OCI-M2 (cell line): ENCODE measurements around the gene HOXA11.

Experiments
- DNase-seq: peaks from one replicate; lab custom pipeline; 2025; ENCODE audit not compliant: unreplicated experiment; lab: John Stamatoyannopoulos, UW

The HOXA11 gene

DNA sequence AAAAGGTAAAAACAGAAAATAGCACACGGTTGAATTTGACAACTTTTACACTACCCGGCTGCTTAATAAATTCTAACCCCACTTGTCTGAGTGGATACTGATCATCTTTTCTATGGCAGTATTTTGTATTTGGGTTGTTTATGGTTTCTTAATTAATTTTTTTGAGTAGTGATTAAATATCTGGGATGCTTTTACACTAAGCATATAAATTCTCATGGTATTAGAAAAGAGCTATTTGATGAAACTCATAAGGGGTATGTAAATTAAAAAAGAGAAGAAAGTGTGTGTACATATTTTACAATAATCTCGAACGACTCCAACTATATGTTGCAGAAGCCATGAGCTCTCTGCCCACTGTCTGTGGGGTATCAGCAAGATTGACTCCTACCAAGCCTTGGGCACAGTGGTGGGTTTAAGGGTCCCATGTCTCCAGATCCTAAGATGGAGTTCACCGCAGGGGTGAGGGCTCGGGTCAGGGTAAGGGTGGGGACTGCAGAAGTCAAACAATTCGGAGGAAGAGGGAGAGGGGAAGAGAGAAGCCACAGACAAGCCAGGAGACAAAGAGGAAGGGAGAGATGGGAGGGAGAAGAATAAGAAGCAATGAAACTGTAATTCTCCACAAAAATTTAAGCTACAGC is 22.4 kb upstream of the HOXA11 start:
- DNase-seq = no peak

DNA sequence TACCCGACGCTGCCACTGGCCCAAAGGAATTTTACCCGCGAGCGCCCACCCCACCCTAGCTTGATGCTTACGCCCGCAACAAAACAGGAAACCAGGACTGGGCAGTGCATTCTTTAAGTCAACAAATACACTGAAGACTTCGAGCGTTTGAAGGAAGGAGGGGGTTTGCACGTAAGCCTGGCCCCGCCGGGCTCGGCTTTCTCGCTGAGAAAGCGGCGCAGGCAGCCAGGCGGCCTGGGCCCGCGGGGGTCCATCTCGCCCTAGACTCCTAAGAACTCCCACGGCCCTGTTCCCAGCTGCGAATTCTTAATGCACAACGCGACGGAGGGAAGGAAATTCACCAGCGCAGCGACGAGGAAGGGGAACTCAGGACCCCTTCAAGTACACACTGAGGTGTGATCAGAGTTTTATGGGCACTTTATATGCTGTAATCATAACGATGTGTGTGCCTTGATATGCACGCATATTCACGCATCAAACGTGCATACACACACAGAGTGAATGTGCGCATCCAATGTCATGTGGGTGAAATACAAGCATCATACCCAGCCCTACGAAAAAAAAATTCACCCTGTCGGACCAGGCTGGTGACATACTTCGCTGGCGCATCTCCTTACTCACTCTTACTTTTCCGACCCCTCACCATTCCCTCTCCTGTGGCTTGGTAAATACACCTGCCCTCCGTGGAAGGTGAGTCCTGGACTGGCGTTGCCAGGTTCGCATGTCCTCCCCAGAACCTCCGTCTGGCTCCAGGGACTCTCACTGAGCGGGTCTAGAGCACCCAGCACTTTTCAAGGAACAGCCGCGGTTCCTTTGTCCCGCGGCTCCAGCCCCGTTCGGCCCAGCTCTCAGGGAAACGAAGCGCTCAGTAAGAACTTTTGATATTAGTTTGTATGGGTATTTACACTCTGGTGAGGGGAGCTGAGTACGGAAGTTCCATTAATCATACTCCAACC is 20.6 kb upstream of the HOXA11 start:
- no peak for DNase-seq

DNA sequence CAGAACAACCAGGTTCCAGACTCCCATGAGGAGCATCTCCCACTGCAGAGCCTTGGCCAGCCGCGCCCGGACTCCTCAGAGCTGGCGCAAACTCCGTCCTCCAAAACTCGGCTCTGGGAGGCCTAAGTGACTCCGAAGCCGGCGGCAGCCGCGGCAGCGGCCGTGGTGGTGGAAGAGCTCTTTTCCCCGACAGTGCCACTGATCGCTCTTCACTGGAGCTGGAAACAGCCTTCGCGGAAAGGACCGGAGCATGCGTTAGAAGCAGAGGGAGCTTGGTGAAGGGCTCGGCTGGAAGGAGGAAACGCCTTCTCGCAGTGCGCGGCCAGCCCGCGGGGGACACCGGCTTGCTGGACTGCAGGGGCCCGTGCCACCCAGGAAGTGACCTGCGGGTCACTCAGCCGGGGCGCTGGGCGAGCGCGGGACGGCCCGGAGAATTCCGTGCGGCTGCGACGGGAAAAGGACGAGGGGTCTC is 19.9 kb upstream of the HOXA11 start:
- no peak for DNase-seq

DNA sequence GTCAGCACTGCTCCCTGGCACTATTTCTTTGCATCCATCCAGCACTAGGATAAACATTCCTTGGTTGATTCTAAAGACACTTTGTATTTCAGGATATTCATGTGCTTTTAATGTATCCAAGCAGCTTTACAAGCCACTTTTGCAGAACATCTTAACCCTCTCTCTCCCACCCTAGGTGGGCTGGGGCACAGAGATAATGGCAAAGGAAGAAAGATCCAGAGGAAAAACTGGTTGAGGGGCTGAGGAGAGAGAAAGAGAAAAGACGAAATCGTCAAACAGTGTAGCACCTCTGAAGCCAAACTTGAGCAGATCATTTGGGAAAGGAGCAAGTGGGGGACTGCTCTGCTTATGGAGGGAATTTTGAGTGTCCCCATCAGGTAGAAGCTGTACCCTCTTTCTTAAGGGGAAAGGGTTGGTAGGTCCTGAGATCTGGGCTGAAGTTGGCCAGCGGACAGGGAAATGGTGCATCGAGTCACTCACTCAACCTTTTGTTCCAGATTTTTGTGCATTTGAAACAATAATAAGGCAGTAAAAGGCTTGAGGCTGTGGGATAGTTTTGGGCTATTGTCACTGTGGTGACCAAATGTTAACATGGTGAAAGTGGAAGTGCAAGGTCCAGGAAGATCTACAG is 19.0 kb upstream of the HOXA11 start:
- no peak for DNase-seq

DNA sequence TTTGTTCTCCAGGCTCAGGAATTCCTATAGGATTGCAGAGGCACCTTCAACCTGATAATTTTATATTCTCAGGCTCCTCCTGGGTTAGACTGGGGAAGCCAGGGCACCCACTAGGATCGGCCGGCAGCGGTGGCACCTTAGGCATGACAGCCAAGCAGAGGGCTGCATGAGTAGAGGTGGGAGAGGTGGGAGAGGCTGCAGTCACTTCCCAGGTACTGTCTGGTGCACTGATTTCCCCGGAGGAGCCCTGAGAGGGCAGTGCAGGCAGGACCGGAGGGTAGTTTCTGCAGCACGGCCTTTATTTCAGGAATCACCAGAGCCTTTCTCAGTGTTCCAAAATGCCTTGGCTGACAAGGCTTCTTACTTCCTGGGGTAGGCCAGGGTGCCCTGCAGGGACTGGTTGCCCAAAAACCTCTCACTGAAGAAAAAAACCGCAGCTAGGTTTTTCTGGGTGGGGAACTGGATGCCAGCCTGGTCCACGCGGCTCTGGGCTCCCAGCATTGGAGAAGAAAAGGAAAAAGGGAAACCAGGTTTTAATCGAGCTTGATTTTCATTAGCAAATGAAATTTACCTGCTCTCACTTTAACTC is 18.4 kb upstream of the HOXA11 start:
- no peak for DNase-seq

DNA sequence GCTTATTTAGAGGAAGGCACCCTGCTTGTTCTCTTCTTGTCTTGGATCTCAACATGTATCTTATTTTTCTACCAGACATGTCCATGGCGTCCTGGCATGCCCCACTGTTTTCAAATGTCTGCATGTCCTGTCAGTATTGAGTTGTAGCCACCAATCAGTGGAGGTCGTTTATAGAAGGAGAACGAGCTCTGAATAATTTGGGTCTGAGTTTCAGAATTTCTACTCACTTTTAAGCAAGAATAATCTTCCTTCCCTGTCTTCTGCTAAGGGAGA is 17.8 kb upstream of the HOXA11 start:
- no peak for DNase-seq

DNA sequence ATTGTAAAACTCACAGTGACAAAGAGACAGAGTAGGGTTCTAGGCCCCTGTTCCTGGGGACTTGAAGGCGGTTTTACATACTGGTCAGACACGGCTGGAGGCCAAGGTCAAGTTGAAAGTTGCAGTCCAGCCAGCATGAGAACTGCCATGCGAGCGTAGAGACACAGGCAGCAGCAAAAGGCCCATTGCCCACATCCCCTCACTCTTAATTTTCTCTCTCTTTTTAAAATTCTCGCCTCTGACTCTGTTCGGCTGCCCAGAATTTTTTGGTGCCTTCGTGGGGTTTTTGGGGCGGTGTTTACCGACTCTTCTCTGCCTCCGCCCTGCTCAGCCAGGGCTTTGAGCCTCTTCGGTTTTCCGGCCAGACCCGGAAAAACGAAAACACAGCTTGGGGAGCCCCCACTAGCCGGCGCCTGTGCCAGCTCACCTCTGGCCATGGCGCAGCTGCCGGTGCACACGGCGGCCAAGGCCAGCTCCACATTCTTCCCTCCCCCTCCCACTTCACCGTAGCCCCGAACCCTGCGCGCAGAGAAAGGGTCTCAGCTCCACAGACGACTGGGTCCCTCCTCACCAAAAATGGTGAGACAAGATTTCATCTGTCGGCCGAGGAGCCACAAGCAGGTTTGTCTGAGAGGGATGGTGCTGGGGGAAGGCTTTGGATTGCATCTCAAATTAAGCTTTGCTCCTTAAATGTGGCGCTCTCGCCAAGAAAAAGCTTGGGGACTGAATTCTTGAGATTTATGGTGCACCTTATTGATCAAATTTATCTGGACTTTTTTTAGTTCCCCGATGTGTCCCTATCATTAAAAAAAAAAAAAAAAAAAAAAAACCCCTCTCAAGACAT is 17.2 kb upstream of the HOXA11 start:
- no peak for DNase-seq

DNA sequence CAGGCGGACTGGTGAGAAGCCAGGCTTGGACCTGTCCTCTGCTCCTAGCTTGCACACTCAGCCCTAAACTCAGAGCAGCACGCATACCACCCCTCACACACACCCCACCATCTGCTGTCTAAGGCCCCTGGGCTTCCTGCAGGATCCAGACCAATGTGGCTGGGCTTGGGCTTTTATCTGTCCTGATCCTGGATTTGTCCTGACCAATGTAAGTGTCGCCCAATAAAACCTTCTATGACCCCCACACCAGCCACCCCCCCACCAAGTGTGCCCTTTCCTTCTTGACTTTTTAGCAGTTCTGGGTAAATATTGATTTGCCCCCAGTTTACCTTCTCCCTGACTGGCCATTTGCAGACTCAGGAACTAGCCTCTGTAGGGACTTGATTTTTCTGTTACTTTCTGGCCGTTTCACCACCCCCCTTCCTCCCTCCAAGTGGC is 16.6 kb upstream of the HOXA11 start:
- DNase-seq = no peak

DNA sequence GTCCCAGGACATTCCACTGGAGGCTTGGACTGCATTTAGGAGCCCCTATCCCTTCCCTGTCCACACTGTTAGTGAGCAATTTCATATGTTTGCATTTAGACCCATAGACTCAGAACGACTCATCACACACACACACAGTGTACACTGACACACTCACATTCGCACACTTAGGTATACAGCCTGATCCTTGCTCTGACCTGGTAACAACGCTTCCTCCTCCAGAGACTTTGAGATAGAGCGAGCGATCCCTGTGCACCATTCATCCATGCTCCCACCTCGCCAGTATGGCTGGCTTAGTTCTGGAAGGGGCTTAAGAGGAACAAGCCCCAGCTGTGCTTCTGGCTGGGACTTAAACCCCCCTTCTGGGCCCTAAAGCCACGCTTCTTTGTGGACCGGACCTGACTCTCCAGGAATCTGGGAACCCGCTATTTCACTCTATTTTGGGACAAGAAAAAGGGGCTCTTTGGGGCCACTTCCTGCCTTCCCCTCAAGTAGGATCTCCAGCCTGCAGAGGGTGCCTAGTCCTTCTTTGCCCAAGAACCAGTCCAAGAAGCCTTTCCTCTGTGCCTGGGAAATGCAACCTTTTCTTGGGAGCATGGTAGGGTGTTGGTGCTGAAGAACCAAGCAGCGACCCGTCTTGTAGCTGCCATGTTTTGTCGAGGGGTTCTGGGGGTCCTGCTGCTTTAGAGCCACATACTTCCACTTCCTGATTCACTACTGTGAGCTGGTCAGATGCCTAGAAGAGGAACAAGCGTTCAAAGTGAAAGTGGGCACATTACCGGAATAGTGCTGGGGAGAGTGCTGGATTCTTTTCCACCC is 15.9 kb upstream of the HOXA11 start:
- DNase-seq = no peak

DNA sequence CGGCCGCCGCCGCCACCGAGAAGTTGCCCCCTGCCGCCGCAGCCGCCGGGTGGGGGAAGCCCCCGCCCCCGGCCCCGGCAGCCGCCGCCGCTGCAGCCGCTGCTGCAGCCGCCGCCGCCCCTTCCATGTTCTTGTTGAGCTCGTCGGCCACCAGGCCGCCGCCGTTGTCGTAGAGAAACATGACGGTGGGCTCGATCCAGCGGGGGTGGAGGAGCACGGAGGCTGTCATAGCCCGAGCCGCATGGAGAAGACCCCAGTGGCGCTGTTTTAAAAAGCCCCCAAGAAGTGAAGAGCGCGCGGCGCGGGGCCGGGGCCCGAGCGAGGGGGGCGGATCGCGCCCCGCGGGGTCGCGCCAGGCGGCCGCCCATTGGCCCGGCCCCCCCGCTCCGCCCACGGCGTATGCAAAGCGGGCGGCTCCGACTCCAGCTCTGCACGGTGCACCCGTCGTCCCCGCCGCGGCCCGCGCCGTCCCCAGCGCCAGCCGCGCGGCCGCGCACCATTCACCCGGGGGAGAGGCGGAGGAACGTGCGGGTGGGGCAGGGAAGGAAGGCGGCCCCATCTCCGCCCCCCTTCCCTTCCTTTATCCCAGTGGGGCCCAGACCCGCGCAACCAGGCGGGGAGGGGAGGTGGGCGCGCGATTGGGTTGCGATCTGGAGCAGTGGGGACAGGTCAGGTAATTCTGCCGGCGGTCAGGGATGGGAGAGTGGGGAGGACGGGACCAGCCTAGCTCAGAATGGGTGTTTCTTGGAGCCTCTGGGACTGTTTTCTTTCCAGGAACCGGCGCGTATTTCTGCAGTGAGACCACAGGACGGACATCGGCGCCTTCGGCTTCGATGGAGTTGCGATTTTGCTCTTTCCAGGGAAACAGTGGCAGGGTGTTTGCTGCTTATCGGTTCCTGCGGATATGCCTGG is 15.1 kb upstream of the HOXA11 start, which contains the start of gene HOXA13:
HOXA13 (minus strand) TSS at position 243 of the 912 bp plus-strand sequence; CDS start at position 229, 14 bp downstream.
- DNase-seq = no peak

DNA sequence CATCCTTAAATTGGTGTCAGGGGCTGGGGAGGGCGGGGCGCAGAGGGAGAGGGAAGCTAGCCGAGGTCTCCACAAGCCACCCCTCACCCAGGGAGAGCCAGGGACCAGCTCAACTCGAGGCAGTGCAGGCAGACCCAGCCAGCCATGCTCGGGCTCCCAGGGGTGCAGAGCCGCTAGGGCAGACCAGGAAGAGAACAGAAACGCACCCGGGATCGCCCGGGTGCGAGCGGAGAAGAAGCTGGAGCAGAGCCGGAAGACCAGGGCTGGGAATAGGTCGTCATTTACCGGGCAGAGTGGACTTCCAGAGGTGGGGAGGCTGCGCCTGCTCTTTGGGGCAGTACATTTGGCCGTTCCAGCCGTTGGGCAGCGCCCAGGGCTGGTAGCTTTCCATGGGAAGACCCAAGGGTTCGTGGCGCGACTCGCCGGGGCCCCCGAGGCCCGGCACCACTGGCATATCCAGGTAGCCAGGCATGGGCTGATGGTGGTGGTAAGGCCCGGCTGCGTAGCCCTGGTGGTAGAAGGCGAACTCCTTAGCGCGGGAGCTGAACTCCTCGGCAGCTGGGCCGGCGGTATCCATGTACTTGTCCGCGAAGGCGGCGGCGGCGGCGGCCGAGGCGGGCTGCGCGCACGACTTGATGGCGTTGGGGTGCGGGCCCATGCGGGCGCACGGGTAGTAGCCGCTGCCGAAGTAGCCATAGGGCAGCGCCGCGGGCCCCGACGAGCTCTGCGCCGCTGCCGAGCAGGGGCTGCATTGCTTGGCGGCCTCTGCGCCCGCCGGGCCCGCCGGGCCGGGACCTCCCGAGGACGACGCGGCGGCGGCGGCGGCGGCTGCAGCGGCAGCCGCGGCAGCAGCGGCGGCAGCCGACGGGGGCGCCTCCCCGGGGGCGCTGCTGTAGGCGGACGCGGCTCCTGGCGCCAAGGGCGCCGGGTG is 14.1 kb upstream of the HOXA11 start:
- DNase-seq = no peak

DNA sequence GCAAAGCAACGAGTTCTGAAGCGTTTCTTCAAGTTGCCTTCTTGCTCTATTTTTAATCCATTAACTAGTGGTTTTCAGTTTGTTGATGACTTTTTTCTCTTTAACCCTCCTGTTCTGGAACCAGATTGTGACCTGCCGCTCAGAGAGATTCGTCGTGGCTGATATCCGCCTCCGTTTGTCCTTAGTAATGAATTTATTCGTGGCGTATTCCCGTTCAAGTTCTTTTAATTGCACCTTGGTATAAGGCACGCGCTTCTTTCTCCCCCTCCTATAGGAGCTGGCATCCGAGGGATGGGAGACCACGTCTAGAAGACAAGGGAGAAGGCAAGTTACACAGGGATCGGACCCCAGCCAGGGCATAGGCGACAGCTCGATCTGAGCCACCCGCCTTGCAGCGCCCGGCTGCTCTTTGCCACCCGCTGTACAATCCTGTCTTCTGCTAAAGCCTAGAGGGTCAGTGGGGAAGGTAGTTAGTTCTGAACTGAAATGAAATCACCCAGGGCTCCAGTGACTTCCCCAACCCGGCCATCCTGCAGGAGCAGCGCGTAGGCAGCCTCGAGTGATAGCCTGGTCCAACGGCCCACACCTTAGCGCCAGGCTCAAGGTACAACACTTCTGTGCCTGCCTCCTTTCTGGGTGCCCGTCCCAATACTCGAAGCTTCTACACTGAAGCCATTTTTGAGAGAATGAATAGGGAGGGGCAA is 13.3 kb upstream of the HOXA11 start:
- DNase-seq = no peak

DNA sequence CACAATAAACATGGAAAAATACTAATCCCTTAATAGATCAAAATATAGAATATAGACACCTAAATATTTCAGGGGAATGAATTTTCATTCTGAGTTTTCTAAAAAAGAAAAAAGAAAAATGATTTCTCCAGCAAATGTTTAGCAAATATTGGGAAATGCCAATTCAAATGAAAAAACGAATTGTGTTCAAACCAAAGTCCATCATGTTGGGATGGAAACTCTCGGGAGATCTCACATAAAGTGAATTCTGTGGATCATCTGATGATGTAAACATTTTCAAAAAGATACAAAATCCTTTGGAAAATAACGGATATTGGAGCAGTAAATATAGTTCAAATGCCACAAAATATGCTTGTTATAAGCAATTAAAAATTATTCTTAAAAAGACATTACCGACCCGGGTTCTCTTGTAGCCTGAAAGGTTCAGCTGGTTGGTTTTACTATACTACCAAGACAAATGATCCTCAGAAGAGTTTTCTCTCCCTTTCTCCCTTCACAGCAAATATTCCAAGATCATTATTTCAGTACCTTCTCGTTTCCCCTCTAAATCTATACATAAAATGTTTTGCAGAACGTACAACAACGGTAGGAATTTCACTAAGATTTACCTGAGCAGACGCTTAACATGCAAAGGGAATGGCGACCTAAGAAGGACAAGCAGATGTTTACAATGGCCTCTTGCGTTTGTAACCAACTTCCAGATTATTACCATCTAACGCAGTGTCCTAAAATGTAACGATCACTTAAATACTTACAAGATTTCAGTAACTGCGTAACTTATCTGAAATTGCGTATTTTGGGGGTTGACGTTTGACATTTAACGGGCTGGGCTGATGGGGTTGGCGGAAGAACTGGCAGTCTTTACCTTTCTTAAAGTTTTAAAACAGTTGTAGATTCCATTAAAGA is 12.4 kb upstream of the HOXA11 start:
- DNase-seq = no peak

DNA sequence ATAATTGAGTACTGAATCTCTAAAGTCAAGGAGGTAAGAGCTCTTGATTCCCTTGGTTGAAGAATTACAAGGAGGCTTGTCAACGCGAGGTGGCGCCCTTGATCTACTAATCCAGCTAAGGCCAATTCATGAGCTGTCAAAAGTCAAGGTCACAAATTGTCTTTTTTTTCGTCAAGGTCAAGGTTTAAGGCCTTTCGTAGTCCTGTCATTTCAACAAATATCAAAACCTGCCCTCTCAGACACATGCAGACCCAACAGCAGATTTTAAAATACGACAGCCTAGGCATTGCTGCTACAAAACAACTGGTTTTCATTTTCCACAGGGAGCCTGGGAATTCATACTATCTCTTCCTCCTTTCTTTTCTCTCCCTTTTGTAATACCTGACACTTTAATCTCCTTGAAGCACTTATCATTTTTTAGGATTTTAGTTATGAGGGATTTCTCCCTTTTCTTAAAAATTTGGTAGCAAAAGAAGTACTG is 11.3 kb upstream of the HOXA11 start:
- DNase-seq = no peak

DNA sequence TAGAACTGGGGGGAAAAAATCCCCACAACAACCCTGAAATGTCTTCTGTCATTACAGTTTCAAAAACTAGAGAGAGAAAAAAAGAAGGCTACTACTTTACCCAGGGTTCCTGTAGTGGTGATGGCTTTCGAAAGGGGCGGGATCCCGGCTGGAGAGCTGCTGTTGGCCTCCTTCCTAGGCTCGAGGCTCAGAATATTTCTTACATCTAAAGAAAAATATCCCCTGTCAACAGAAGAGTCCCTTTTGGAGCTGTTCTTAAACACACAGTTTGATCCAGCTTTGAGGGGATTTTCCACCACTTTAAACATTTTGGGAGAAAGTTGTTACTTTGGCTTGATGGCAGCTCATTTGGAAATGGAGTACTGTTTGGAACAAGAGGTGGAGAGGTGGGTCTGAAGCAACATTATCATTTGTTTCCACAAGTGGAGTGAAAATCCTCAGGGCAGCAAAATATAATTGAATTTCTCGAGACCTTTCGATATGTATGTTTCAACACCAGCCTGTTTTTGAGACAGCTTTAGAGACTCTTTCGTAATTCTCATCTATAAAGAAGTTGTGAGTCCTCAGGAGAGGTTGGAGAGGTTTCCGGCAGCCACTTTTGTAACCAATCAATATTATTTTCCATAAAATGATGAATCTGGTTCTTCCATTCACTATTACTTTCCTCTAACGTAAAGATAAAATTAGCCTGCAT is 9.8 kb upstream of the HOXA11 start:
- no peak for DNase-seq
